GM19043 (cell line): ENCODE measurements around the gene GPR137.

Experiments
- ATAC-seq: cut with Tn5 transposase; IDR thresholded peaks from one replicate; pipeline ENCODE4 v1.9.1; 2021; ENCODE audit warnings: low read depth; ENCODE audit not compliant: unreplicated experiment

GPR137 gene

GRCh38 chr11:64249038-64249437 is 36.6 kb upstream of the GPR137 start:
- no peak for ATAC-seq

- ATAC-seq = no peak
Measured at GRCh38 chr11:64249563-64250414, 35.9 kb upstream of the GPR137 start.

- ATAC-seq = no peak
Measured at GRCh38 chr11:64250415-64251015, 35.1 kb upstream of the GPR137 start.

GRCh38 chr11:64251016-64251752 is 34.5 kb upstream of the GPR137 start, which contains the start of gene PLCB3:
Gene PLCB3 (plus strand): TSS chr11:64251530. CDS start chr11:64251650, 120 bp downstream.
- no peak for ATAC-seq

GRCh38 chr11:64251753-64252002 is 34.0 kb upstream of the GPR137 start:
- ATAC-seq = no peak

GRCh38 chr11:64252003-64252872 is 33.4 kb upstream of the GPR137 start:
- ATAC-seq = no peak

- no peak for ATAC-seq
Measured at GRCh38 chr11:64253043-64253442, 32.6 kb upstream of the GPR137 start.

GRCh38 chr11:64253481-64253880 is 32.2 kb upstream of the GPR137 start:
- ATAC-seq = no peak

- ATAC-seq = no peak
Measured at GRCh38 chr11:64254326-64254725, 31.3 kb upstream of the GPR137 start.

- ATAC-seq = no peak
Measured at GRCh38 chr11:64255135-64256128, 30.2 kb upstream of the GPR137 start.

- no peak for ATAC-seq
Measured at GRCh38 chr11:64256300-64256699, 29.3 kb upstream of the GPR137 start.

- ATAC-seq = no peak
Measured at GRCh38 chr11:64258356-64258755, 27.3 kb upstream of the GPR137 start.

- no peak for ATAC-seq
Measured at GRCh38 chr11:64258946-64259532, 26.6 kb upstream of the GPR137 start.

GRCh38 chr11:64259533-64260067 is 26.0 kb upstream of the GPR137 start:
- ATAC-seq = no peak

- ATAC-seq = no peak
Measured at GRCh38 chr11:64260147-64260708, 25.4 kb upstream of the GPR137 start.

GRCh38 chr11:64261556-64262080 is 24.0 kb upstream of the GPR137 start:
- no peak for ATAC-seq

- no peak for ATAC-seq
Measured at GRCh38 chr11:64262271-64263002, 23.2 kb upstream of the GPR137 start.
